Cardiac fibroblast (primary cell): ENCODE measurements around the gene ZNF331.

ENCODE experiments used
- DNase-seq, 2 donors: peaks; one replicate each; pipeline versions ENCODE4 v3.0.0 to v3.0.0-alpha.2; 2010; ENCODE audit warnings: low read depth in 2 of 2
- H3K4me3 ChIP-seq, 2 donors: replicated peaks in 1 of 2; 1 replicate in 1 of 2; 2 replicates in 1 of 2; pipeline ENCODE4 v1.5.1; 2011; ENCODE audit warnings: low read depth in 2 of 2, low read length in 2 of 2, mild to moderate bottlenecking in 2 of 2, moderate library complexity in 1 of 2
- TF ChIP-seq, protein P1 (sequence below): IDR thresholded peaks from one replicate; pipeline ENCODE4 v1.5.1; 2011; ENCODE audit warnings: low read depth, mild to moderate bottlenecking, low read length, inconsistent platforms

ZNF331 gene

GRCh38 chr19:53552001-53552721 is 14.2 kb downstream of the ZNF331 start:
- peak in 1 of 2 donors; percentile 31 for DNase-seq
- TF ChIP-seq, protein P1, sequence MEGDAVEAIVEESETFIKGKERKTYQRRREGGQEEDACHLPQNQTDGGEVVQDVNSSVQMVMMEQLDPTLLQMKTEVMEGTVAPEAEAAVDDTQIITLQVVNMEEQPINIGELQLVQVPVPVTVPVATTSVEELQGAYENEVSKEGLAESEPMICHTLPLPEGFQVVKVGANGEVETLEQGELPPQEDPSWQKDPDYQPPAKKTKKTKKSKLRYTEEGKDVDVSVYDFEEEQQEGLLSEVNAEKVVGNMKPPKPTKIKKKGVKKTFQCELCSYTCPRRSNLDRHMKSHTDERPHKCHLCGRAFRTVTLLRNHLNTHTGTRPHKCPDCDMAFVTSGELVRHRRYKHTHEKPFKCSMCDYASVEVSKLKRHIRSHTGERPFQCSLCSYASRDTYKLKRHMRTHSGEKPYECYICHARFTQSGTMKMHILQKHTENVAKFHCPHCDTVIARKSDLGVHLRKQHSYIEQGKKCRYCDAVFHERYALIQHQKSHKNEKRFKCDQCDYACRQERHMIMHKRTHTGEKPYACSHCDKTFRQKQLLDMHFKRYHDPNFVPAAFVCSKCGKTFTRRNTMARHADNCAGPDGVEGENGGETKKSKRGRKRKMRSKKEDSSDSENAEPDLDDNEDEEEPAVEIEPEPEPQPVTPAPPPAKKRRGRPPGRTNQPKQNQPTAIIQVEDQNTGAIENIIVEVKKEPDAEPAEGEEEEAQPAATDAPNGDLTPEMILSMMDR, result no peak
- no peak overlapping the region for H3K4me3 ChIP-seq

DNA sequence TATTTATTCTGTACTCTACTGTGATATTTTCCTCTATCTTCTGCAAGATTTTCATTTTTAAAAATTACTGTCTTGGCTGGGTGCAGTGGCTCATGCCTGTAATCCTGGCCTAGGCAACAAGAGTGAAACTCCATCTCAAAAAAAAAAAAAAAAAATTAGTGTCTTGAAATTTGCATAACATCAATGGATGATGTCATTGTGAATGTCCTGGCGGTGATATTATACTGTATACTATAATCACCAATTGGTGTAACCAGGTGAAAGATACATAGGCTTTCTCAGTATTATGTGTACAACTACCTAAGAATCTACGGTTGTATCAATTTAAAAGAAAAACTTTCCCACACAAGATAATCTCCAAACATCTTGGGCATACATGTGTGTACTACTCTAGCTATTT is 15.2 kb downstream of the ZNF331 start:
- TF ChIP-seq, protein P1, result no peak
- no peak for DNase-seq
- H3K4me3 ChIP-seq, result no peak overlapping the region

DNA sequence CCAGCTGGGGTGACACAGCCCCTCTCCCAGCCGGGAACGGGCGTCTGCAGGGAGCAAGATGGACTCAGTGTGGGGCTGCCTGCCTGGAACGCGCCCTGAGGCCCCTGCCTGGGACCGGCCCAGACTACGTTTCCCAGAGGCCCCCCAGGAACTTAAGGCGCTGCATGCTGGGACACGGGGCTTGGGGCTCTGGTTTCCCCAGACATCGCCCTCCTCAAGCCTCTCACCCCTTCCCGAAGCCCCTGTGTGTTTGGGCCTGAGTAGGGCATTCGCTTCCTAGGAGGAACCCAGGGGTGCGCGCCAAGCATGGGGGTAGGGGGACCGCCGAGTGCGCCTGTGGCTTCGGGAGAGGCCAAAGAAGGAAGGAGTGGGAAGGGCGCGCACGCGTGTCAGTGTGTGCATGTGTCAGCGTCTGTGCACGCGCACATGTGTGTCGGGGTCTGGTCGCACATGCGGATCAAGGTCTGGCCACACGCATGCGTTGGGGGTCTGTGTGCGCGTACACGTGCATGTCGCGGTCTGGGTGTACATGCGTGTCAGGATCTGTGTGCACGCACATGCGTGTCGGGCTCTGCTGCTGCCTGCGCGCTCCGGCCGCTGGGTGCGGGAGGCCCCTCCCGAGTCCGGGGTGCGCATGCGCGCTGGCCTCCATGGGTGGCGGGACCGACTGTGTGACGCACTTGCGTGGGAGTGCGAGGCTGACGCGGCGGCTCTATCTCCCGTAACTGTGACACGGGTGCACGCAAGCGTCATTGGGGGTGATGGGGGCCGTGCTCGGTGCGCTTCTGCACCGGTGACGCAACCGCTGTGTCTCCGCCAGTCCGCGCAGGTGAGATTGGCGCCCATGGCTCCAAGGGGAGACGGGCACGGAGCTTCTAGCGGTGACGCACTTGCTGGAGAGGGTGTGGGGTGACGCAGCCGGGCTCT is 16.2 kb downstream of the ZNF331 start:
- TF ChIP-seq, protein P1, result no peak
- peak; percentile 87 to 95 for DNase-seq
- peak overlapping the region; percentile 58 to 65 for H3K4me3 ChIP-seq

GRCh38 chr19:53554804-53555203 is 16.9 kb downstream of the ZNF331 start:
- H3K4me3 ChIP-seq, result peak overlapping the region; percentile 58 to 65
- DNase-seq, result no peak
- TF ChIP-seq, protein P1, result no peak

- DNase-seq, result no peak
- TF ChIP-seq, protein P1, result no peak
- peak overlapping the region in 1 of 2 donors; percentile 58 for H3K4me3 ChIP-seq
These were observed 17.4 kb downstream of the ZNF331 start for GRCh38 chr19:53555352-53555751.

- DNase-seq, result no peak
- H3K4me3 ChIP-seq, result no peak overlapping the region
- TF ChIP-seq, protein P1, result no peak
These were observed 33.4 kb downstream of the ZNF331 start for GRCh38 chr19:53571339-53571738.
